Cardiac muscle cell (in vitro differentiated cells and primary cell): ENCODE measurements around the gene SLX4. TPM values are rescaled to one million over a fixed set of nuclear protein-coding genes. Genes with fewer than 3 reads are reported as not detected.

Experiments used
- DNase-seq, 2 donors: peaks; one replicate each; pipeline versions ENCODE4 v3.0.0 to v3.0.0-alpha.2; 2010 to 2017; ENCODE audit warnings: low read depth in 1 of 2, low spot score in 1 of 2
- H3K27ac ChIP-seq: fragments of 200-600 bp; sonication (generic); 2 replicates; pipeline ENCODE4 v1.5.1; 2016
- H3K27me3 ChIP-seq: fragments of 200-600 bp; sonication (generic); 2 replicates; pipeline ENCODE4 v1.6.0; 2016; ENCODE audit warnings: control low read depth
- H3K36me3 ChIP-seq: fragments of 200-600 bp; sonication (generic); 2 replicates; pipeline ENCODE4 v1.5.1; 2016; ENCODE audit warnings: control low read depth
- H3K4me1 ChIP-seq: fragments of 200-600 bp; sonication (generic); 2 replicates; pipeline ENCODE4 v1.8.1; 2017; ENCODE audit warnings: low read depth, mild to moderate bottlenecking, mixed run types
- H3K4me3 ChIP-seq: fragments of 200-600 bp; sonication (generic); 2 replicates; pipeline ENCODE4 v1.5.1; 2016; ENCODE audit warnings: mild to moderate bottlenecking
- H3K9me3 ChIP-seq: fragments of 200-600 bp; sonication (generic); 2 replicates; pipeline ENCODE4 v1.5.1; 2017; ENCODE audit warnings: low read depth, mild to moderate bottlenecking, control low read depth
- CTCF ChIP-seq: IDR thresholded peaks from 2 replicates; pipeline ENCODE4 v1.5.1; 2012; ENCODE audit warnings: low read depth, mild to moderate bottlenecking, low read length
- polyA plus RNA-seq: library from polyadenylated mRNA; unstranded; fragments of >200 nt; fragmentation: Nextera tagmentation; extraction: Ambion mirVana; gene quantifications from 2 replicates; pipeline ENCODE4 v1.2.1, GENCODE V29; 2016
- total RNA-seq: library from RNA; depleted of rRNA; stranded (reverse); fragments of >200 nt; gene quantifications from 2 replicates; pipeline ENCODE4 v1.2.3, GENCODE V29; 2016

SLX4 gene
- total and polyA plus RNA-seq, 2 experiments from 2014 or later: 3.6 to 7.2 TPM

DNA sequence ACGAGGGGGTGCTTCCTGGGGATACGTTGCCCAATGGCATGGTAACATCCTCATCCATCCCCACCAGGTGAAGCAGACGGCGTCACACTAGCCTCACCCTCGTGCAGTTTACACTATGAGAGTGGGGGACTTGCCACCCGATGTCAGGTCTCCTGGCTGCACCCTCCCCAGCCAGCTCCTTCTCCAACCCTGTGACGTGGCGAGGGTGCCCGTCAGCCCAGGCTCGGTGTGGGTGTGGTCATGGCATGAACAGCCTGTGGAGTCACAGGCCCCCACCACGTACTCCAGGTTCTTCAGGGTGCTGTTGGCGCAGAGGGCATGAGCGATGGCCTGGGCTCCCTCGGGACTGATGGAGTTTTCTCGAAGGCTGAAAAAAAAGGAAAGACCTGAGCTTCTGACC lies 62.5 kb downstream of the SLX4 start:
- no peak for DNase-seq
- H3K27ac ChIP-seq: no peak overlapping the region
- H3K27me3 ChIP-seq: no peaks in the 10 kb centered on the region
- TF ChIP-seq CTCF: no peak
- no peak overlapping the region for H3K4me3 ChIP-seq
- H3K9me3 ChIP-seq: no peaks in the 10 kb centered on the region
- peaks cover 4% of the 10 kb centered on the region for H3K4me1 ChIP-seq
- H3K36me3 ChIP-seq: no peaks in the 10 kb centered on the region

- no peak for TF ChIP-seq CTCF
- Histone ChIP-seq H3K36me3 (no peaks in the 10 kb centered on the region), H3K9me3 (no peaks in the 10 kb centered on the region), H3K4me1 (peaks cover 4% of the 10 kb centered on the region), H3K27ac (no peak overlapping the region), H3K27me3 (no peaks in the 10 kb centered on the region), H3K4me3 (no peak overlapping the region)
- no peak for DNase-seq
Observed at GRCh38 chr16:3548445-3548844, 63.0 kb downstream of the SLX4 start.

- Histone ChIP-seq H3K9me3 (no peaks in the 10 kb centered on the region), H3K27me3 (no peaks in the 10 kb centered on the region), H3K4me3 (no peak overlapping the region), H3K4me1 (no peaks in the 10 kb centered on the region), H3K36me3 (no peaks in the 10 kb centered on the region), H3K27ac (no peak overlapping the region)
- TF ChIP-seq CTCF: no peak
- no peak for DNase-seq
Observed at GRCh38 chr16:3546986-3547682, 64.3 kb downstream of the SLX4 start.

GRCh38 chr16:3542601-3543373 lies 68.6 kb downstream of the SLX4 start:
- no peaks in the 10 kb centered on the region for H3K9me3 ChIP-seq
- TF ChIP-seq CTCF: no peak
- H3K4me1 ChIP-seq: no peaks in the 10 kb centered on the region
- H3K36me3 ChIP-seq: peaks cover 10% of the 10 kb centered on the region
- no peak overlapping the region for H3K4me3 ChIP-seq
- no peaks in the 10 kb centered on the region for H3K27me3 ChIP-seq
- peak in 1 of 2 donors; percentile 6 for DNase-seq
- peak overlapping the region; percentile 2 for H3K27ac ChIP-seq

GRCh38 chr16:3541527-3542155 lies 69.8 kb downstream of the SLX4 start:
- Histone ChIP-seq H3K4me1 (no peaks in the 10 kb centered on the region), H3K27ac (peak overlapping the region; percentile 2), H3K9me3 (no peaks in the 10 kb centered on the region), H3K4me3 (no peak overlapping the region), H3K36me3 (peaks cover 10% of the 10 kb centered on the region), H3K27me3 (no peaks in the 10 kb centered on the region)
- no peak for DNase-seq
- no peak for TF ChIP-seq CTCF
